BLaER1 (cell line): Measurements from ENCODE around the gene BFSP2.
A peak's percentile ranks its signal among the peaks of the same experiment; 100 is the strongest.

Experiments
- H3K27ac ChIP-seq: shearing (Covaris generic); formaldehyde crosslinking; 2 replicates; pipeline ENCODE4 v1.8.1; 2022
- H3K27me3 ChIP-seq: shearing (Covaris generic); formaldehyde crosslinking; 2 replicates; pipeline ENCODE4 v1.8.1; 2022
- H3K36me3 ChIP-seq: shearing (Covaris generic); formaldehyde crosslinking; 2 replicates; pipeline ENCODE4 v1.8.1; 2022
- H3K4me1 ChIP-seq: shearing (Covaris generic); formaldehyde crosslinking; 2 replicates; pipeline ENCODE4 v1.8.1; 2022
- H3K4me2 ChIP-seq: shearing (Covaris generic); formaldehyde crosslinking; 2 replicates; pipeline ENCODE4 v1.8.1; 2022
- H3K4me3 ChIP-seq: shearing (Covaris generic); formaldehyde crosslinking; 2 replicates; pipeline ENCODE4 v1.8.1; 2022
- H3K9ac ChIP-seq: shearing (Covaris generic); formaldehyde crosslinking; 2 replicates; pipeline ENCODE4 v1.8.1; 2022
- H3K9me3 ChIP-seq: shearing (Covaris generic); formaldehyde crosslinking; 2 replicates; pipeline ENCODE4 v1.8.1; 2022
- H4K20me1 ChIP-seq: shearing (Covaris generic); formaldehyde crosslinking; 2 replicates; pipeline ENCODE4 v1.8.1; 2022
- Cebpa-rat ChIP-seq: shearing (Covaris generic); IDR thresholded peaks from 2 replicates; pipeline ENCODE4 v1.8.1; 2022

BFSP2 gene

DNA sequence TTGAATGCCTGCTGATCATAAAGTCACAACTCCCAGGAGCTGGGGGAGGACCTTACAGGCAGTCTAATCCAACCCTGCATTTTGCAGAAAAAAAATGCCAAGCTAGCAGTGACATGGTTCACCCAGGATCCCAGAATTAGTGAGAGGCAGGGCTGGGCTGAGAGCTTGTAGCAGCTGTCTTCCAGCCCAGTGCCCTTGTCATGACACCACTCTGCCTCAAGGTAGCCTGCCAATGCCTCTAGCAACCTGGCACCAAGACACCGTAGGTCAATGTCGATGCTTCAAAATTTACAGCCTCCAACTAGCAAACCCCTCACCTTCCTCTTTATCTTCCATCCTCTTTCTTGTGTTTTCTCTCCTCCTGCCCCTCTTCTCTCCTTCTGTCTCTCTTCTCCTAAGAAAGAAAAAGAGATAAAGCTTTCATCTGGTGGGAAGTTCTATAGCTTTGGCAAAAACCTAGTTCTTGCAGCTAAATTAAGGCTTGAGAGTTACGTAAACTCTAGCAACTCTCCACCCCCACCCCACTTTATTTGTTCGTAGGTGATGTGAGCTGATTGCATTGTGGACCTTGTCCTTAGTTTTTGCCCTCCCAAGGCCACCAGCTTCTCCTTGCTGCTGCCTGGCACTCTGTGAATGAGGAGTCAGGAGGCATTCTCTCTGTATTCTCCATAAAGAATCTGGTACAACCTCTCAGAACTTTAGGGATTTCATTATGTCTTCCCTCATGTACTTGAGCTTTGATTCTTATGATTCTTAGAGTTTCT lies 18.3 kb upstream of the BFSP2 start:
- TF ChIP-seq Cebpa-rat, result no peak
- H3K4me2 ChIP-seq, result no peak overlapping the region
- H3K27me3 ChIP-seq, result no peaks in the 10 kb centered on the region
- H3K9ac ChIP-seq, result no peak overlapping the region
- no peaks in the 10 kb centered on the region for H3K9me3 ChIP-seq
- H3K36me3 ChIP-seq, result no peaks in the 10 kb centered on the region
- H3K4me3 ChIP-seq, result no peak overlapping the region
- peaks cover 8% of the 10 kb centered on the region; the same call in 1 of the 2 replicates for H3K4me1 ChIP-seq
- no peaks in the 10 kb centered on the region for H4K20me1 ChIP-seq
- H3K27ac ChIP-seq, result no peak overlapping the region

GRCh38 chr3:133383175-133383574 lies 16.7 kb upstream of the BFSP2 start:
- Histone ChIP-seq H3K9me3 (no peaks in the 10 kb centered on the region), H3K4me1 (peaks cover 8% of the 10 kb centered on the region; the same call in 1 of the 2 replicates), H4K20me1 (no peaks in the 10 kb centered on the region), H3K4me2 (no peak overlapping the region), H3K27ac (no peak overlapping the region), H3K4me3 (no peak overlapping the region), H3K36me3 (no peaks in the 10 kb centered on the region), H3K27me3 (no peaks in the 10 kb centered on the region), H3K9ac (no peak overlapping the region)
- TF ChIP-seq Cebpa-rat, result no peak

- H3K4me1 ChIP-seq, result peaks cover 14% of the 10 kb centered on the region
- H3K27me3 ChIP-seq, result no peaks in the 10 kb centered on the region
- H4K20me1 ChIP-seq, result no peaks in the 10 kb centered on the region
- no peaks in the 10 kb centered on the region for H3K9me3 ChIP-seq
- H3K4me3 ChIP-seq, result no peak overlapping the region
- no peak for TF ChIP-seq Cebpa-rat
- H3K4me2 ChIP-seq, result no peak overlapping the region
- no peak overlapping the region for H3K9ac ChIP-seq
- H3K27ac ChIP-seq, result no peak overlapping the region
- H3K36me3 ChIP-seq, result no peaks in the 10 kb centered on the region
Observed at GRCh38 chr3:133383741-133384140, 16.1 kb upstream of the BFSP2 start.

GRCh38 chr3:133384331-133385027 lies 15.4 kb upstream of the BFSP2 start:
- no peak for TF ChIP-seq Cebpa-rat
- Histone ChIP-seq H3K4me3 (no peak overlapping the region), H3K9ac (no peak overlapping the region), H3K36me3 (no peaks in the 10 kb centered on the region), H3K4me1 (peaks cover 21% of the 10 kb centered on the region), H3K9me3 (no peaks in the 10 kb centered on the region), H3K27ac (no peak overlapping the region), H3K4me2 (no peak overlapping the region), H3K27me3 (no peaks in the 10 kb centered on the region), H4K20me1 (no peaks in the 10 kb centered on the region)

DNA sequence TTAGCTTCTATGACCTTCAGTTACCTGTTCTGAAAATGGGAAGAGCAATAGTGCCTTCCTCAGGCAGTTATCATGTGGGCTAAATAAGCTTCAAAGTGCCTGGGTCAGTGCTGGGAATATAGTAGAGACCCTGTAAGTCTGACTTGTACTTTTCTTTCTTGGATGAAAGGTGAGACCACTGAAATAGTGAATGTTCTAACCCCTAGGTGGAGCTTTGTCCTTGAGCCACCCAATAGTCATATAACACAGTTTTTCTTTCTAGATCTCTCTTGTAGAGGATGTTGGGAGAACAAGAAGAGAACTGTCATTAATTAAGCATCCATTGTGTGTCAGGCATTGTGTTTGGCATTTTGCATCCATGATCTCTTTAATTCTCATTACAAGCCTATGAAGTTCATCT lies 13.0 kb upstream of the BFSP2 start:
- H3K9me3 ChIP-seq, result no peaks in the 10 kb centered on the region
- H3K27ac ChIP-seq, result no peak overlapping the region
- peaks cover 21% of the 10 kb centered on the region for H3K4me1 ChIP-seq
- no peaks in the 10 kb centered on the region for H3K27me3 ChIP-seq
- H4K20me1 ChIP-seq, result no peaks in the 10 kb centered on the region
- no peak overlapping the region for H3K4me2 ChIP-seq
- TF ChIP-seq Cebpa-rat, result no peak
- no peak overlapping the region for H3K9ac ChIP-seq
- H3K36me3 ChIP-seq, result no peaks in the 10 kb centered on the region
- no peak overlapping the region for H3K4me3 ChIP-seq

GRCh38 chr3:133387341-133387740 lies 12.5 kb upstream of the BFSP2 start:
- no peak overlapping the region for H3K4me2 ChIP-seq
- no peak overlapping the region for H3K9ac ChIP-seq
- no peak overlapping the region for H3K4me3 ChIP-seq

GRCh38 chr3:133388696-133389395 lies 11.0 kb upstream of the BFSP2 start:
- Histone ChIP-seq H3K4me1 (peaks cover 21% of the 10 kb centered on the region), H3K27me3 (no peaks in the 10 kb centered on the region), H3K9me3 (peaks cover 5% of the 10 kb centered on the region), H3K36me3 (no peaks in the 10 kb centered on the region), H3K9ac (no peak overlapping the region), H3K4me3 (no peak overlapping the region), H3K27ac (no peak overlapping the region), H3K4me2 (peak overlapping the region; percentile 49), H4K20me1 (no peaks in the 10 kb centered on the region)
- TF ChIP-seq Cebpa-rat, result no peak

More at GRCh38 chr3:133387341-133387740, 12.5 kb upstream of the BFSP2 start:
- Histone ChIP-seq H3K27me3 (no peaks in the 10 kb centered on the region), H4K20me1 (no peaks in the 10 kb centered on the region), H3K27ac (no peak overlapping the region), H3K36me3 (no peaks in the 10 kb centered on the region), H3K9me3 (no peaks in the 10 kb centered on the region), H3K4me1 (peaks cover 21% of the 10 kb centered on the region)
- TF ChIP-seq Cebpa-rat, result no peak

GRCh38 chr3:133390715-133391114 lies 9.1 kb upstream of the BFSP2 start:
- Histone ChIP-seq H3K9ac (no peak overlapping the region), H3K4me2 (no peak overlapping the region), H4K20me1 (no peaks in the 10 kb centered on the region), H3K36me3 (no peaks in the 10 kb centered on the region), H3K27ac (no peak overlapping the region), H3K4me3 (no peak overlapping the region), H3K9me3 (peaks cover 12% of the 10 kb centered on the region), H3K4me1 (peaks cover 23% of the 10 kb centered on the region), H3K27me3 (no peaks in the 10 kb centered on the region)
- no peak for TF ChIP-seq Cebpa-rat

- peaks cover 16% of the 10 kb centered on the region for H3K4me1 ChIP-seq
- TF ChIP-seq Cebpa-rat, result no peak
- H3K4me3 ChIP-seq, result no peak overlapping the region
- no peak overlapping the region for H3K4me2 ChIP-seq
- H3K36me3 ChIP-seq, result no peaks in the 10 kb centered on the region
- no peak overlapping the region for H3K9ac ChIP-seq
- H3K9me3 ChIP-seq, result peaks cover 12% of the 10 kb centered on the region
- H3K27me3 ChIP-seq, result no peaks in the 10 kb centered on the region
- H3K27ac ChIP-seq, result no peak overlapping the region
- no peaks in the 10 kb centered on the region for H4K20me1 ChIP-seq
Observed at GRCh38 chr3:133393204-133393603, 6.7 kb upstream of the BFSP2 start.
